Measurements from ENCODE around the gene HELB.

- TF ChIP-seq CTCF (conservative IDR thresholded peaks at IDR 0.05) (no peak), EZH2 (IDR thresholded peaks at IDR 0.05; ENCODE audit: low read depth) (no peak)
These were observed 27.3 kb upstream of the HELB start for GRCh38 chr12:66275040-66275439.
